ENCODE results near the gene BATF2. TPM values are rescaled to one million over a fixed set of nuclear protein-coding genes. Genes with fewer than 3 reads are reported as not detected.
"Not testable (repeated sequence)": the region's sequence is repeated elsewhere in the genome, so short reads cannot be mapped to it uniquely, and the experiment has no call there.

BATF2 gene
- total RNA-seq, 4 donors from 2014 or later, result 0.15 to 0.62 TPM; not detected in 2

DNA sequence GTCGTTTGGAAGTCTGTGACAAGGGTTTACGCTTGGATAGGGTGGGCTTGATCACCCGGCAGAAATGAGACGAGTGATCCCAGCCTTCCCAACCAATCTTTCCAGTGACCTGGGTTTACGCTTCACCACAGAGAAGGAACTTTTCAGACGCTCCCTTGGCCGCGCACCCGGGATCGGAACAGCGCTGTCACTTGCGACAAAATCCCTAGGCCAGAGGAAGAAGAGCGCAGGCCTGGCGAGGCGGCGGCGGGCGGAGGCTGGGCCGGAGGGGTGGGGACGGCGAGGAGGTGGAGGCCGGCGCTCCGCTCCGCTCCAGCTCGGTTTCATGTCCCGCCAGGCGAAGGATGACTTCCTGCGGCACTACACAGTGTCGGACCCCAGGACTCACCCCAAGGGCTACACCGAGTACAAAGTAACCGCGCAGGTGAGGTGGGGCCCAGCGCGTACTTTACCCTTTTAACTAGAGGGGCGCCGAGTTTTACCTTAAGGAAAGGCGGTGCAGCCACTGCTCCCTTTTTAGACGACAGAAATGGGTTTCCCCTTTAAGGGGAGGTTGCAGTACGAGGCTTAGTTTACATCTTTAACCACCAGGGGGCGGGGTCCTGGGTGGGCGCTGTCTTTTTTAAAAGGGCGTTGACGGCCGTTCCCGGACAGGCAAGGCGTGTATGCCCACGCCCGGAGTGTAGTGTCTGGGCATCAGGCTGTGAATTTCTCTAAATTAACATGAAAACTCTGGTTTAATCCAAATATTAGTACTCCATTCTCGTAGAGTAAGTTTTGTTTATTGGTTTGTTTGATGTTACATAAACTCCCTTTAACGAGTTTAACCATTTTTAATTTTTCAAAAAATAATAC, 30.7 kb upstream of the BATF2 start, which contains the start of gene SNX15:
Gene SNX15, plus strand, starts transcription at position 227 of the 855 bp plus-strand sequence. Its CDS starts 99 bp downstream, at position 326.
- 0 to 1% methylated on average over 41 to 51 of the region's 51 CpGs for WGBS, 2 donors
- peak; percentile 95 to 98 for DNase-seq (ENCODE audit: low spot score in 2 of 2)
- H3K4me3 ChIP-seq (ENCODE audit: low read depth, poor library complexity, severe bottlenecking), result peak within 1 kb of the TSS; percentile 39
- no peak for TF ChIP-seq POLR2A (IDR thresholded peaks at IDR 0.05)
- TF ChIP-seq, protein P1, sequence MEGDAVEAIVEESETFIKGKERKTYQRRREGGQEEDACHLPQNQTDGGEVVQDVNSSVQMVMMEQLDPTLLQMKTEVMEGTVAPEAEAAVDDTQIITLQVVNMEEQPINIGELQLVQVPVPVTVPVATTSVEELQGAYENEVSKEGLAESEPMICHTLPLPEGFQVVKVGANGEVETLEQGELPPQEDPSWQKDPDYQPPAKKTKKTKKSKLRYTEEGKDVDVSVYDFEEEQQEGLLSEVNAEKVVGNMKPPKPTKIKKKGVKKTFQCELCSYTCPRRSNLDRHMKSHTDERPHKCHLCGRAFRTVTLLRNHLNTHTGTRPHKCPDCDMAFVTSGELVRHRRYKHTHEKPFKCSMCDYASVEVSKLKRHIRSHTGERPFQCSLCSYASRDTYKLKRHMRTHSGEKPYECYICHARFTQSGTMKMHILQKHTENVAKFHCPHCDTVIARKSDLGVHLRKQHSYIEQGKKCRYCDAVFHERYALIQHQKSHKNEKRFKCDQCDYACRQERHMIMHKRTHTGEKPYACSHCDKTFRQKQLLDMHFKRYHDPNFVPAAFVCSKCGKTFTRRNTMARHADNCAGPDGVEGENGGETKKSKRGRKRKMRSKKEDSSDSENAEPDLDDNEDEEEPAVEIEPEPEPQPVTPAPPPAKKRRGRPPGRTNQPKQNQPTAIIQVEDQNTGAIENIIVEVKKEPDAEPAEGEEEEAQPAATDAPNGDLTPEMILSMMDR (IDR thresholded peaks at IDR 0.05), result no peak
- intact Hi-C loops (cut with DNase I; ENCODE audit: low total_unique reads), result no loop called here

GRCh38 chr11:65026810-65027209, 30.0 kb upstream of the BATF2 start:
- H3K4me3 ChIP-seq (ENCODE audit: low read depth, poor library complexity, severe bottlenecking), result no peak overlapping the region
- WGBS, 2 donors, result 48 to 53% methylated on average over 10 of the region's 10 CpGs
- DNase-seq (ENCODE audit: low spot score in 2 of 2), result no peak
- intact Hi-C loops (cut with DNase I; ENCODE audit: low total_unique reads), result no loop called here
- TF ChIP-seq POLR2A (IDR thresholded peaks at IDR 0.05), result no peak
- TF ChIP-seq, protein P1 (IDR thresholded peaks at IDR 0.05), result no peak

DNA sequence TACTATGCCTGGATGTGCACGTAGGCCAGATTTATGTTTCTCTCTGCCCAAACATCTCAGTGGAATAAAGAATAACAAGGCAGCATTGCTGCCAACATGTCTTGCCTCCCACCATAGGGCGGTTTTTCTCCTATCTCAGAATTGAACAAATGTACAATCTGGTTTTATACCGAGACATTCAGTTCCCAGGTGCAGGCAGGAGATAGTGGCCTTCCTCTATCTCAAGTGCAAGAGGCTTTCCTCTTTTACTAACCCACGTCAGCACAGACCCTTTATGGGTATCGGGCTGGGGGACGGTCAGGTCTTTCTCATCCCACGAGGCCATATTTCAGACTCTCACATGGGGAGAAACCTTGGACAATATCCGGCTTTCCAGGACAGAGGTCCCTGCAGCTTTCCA, 26.7 kb upstream of the BATF2 start:
- DNase-seq (ENCODE audit: low spot score in 2 of 2); H3K4me3 ChIP-seq (ENCODE audit: low read depth, poor library complexity, severe bottlenecking); intact Hi-C loops (cut with DNase I; ENCODE audit: low total_unique reads): not testable (repeated sequence)
- 80 to 84% methylated on average over 8 of the region's 8 CpGs for WGBS, 2 donors

- no peak for DNase-seq (ENCODE audit: low spot score in 2 of 2)
- WGBS, 2 donors, result 93 to 94% methylated on average over 11 of the region's 11 CpGs
- no peak overlapping the region for H3K4me3 ChIP-seq (ENCODE audit: low read depth, poor library complexity, severe bottlenecking)
- intact Hi-C loops (cut with DNase I; ENCODE audit: low total_unique reads), result no loop called here
- no peak for TF ChIP-seq POLR2A (IDR thresholded peaks at IDR 0.05)
- TF ChIP-seq, protein P1 (IDR thresholded peaks at IDR 0.05), result no peak
Measured at GRCh38 chr11:65021509-65021908, 24.7 kb upstream of the BATF2 start.

GRCh38 chr11:65021003-65021402, 24.2 kb upstream of the BATF2 start:
- intact Hi-C loops (cut with DNase I; ENCODE audit: low total_unique reads), result no loop called here
- TF ChIP-seq POLR2A (IDR thresholded peaks at IDR 0.05), result no peak
- TF ChIP-seq, protein P1 (IDR thresholded peaks at IDR 0.05), result no peak
- 81 to 83% methylated on average over 3 of the region's 3 CpGs for WGBS, 2 donors
- no peak overlapping the region for H3K4me3 ChIP-seq (ENCODE audit: low read depth, poor library complexity, severe bottlenecking)
- no peak for DNase-seq (ENCODE audit: low spot score in 2 of 2)

- DNase-seq (ENCODE audit: low spot score in 2 of 2), result no peak
- WGBS, 2 donors, result 84 to 87% methylated on average over 7 of the region's 7 CpGs
- no peak overlapping the region for H3K4me3 ChIP-seq (ENCODE audit: low read depth, poor library complexity, severe bottlenecking)
- no peak for TF ChIP-seq POLR2A (IDR thresholded peaks at IDR 0.05)
- intact Hi-C loops (cut with DNase I; ENCODE audit: low total_unique reads), result loop anchor here (10.0 kb wide), 1 partner anchor 65 kb away; the partner anchor contains the start of genes CDCA5 and ZFPL1
Measured at GRCh38 chr11:65019824-65020223, 23.1 kb upstream of the BATF2 start.

Data from lower leg skin (tissue), 4 donors.